GM19468 (cell line): Measurements from ENCODE around the gene ERF.

ENCODE experiments used
- ATAC-seq: cut with Tn5 transposase; IDR thresholded peaks from one replicate; pipeline ENCODE4 v1.9.1; 2021; ENCODE audit warnings: mild to moderate bottlenecking, moderate library complexity, moderate number of reproducible peaks; ENCODE audit not compliant: unreplicated experiment; ENCODE audit errors: extremely low read depth

ERF gene

DNA sequence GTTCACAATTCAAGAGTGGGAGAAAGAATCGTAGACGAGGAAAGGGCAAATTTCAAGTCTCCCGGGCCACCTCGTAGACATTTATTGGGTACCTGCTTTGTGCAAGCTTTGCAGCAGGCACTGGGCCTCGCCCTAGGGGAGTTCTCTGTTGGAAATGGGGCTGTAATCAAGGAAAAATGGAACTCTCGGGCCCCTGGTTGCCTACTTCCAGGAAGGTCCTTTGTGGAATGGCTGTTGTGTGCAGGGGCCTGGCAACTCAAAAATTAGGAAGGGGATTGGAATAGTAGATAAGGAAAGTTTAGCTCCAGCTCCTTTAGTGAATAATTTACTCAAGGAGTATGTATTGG is 34.2 kb downstream of the ERF start:
- no peak for ATAC-seq

DNA sequence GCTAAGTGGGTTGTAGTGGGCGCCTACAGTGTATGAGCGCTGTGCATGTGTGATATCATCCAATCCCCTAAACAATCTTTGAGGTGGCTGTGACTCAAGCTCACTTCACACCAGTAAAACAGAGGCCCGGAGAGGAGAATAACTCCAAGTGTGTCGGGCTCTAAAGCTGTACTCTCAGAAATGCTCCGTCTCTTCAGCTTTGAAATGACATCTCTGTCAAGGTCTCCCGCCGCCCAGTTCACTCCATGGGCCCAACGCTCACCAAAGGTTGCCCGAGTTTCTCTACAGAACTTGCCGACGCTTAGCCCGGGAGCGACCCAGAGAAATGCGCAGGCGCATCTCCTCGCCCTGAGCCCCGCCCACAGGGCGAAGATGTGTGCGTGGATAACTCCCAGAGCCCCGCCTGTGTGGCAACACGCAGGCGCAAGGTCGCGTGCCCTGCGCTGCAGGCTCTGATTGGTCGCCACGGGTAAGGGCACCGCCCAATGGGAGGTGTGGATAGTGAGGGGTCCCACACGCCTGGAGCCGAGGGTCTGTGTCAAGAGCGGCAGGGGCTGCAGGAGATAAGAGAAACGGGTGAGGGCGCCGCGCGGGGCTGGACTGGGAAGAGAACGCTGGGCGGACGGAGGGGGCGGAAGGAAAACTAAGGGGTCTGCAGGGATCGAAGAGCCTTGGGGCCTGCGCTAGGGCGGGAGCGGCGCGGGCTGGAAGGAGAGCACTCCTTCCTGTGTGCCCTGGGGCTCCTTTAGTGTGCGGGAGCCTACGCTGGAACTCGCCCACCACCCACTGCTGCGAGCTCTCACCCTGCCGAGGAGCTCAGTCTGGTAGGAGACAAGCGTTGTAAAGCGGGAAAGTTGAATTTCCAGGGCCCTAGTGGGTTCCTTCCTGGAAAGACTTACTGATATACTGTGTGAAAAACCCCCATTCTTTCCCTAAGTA is 34.8 kb downstream of the ERF start, which contains the start of gene ZNF526:
Gene ZNF526, plus strand, starts transcription at position 501 of the 939 bp plus-strand sequence. CDS start 4,092 bp downstream, outside the sequence.
- ATAC-seq, result peak; percentile 88

DNA sequence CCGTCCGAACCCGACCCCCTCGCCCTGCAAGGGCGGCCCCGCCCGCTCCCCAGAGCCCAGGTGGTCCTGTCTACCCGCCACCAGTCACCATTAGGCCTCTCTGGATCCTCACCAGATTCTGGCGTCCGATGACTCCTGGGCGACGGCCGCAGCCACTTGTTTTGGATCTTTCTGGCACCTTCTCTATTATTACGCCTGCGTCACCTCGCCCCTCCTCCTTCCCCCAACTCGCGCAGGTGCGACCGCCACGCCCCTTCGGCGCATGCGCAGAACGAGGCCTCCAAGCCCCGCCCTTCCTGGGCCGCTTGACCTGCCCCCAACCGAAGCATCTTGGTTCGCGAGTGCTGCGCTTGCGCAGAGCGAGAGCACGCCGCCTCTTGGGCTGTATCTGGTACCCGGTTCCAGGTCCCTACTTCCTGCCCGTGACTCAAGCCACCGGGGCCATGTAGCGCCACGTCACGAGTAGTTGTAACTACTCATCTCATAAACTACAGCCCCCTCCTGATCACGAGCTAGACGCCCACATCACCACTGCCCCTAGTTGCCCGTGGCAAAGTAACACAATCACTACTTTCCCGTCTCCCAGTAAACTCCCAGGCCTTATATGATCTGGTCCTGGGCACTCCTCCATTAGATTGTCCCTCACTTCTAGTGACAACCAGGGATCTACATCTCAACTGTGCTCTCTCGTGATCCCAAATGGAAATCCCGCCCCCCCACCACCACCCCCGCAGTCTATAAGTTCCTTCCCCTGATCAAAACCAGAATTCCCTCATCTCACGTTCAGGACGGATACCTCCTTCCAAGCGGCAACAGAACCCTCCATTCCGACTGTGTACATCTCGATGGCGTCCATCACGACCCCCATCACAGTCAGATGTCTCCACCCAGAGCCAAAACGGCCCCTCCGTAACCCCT is 37.1 kb downstream of the ERF start, which contains the start of gene DEDD2:
Gene DEDD2, minus strand, starts transcription at position 158 of the 918 bp plus-strand sequence. CDS start 670 bp downstream, outside the sequence.
- ATAC-seq, result peak; percentile 52

DNA sequence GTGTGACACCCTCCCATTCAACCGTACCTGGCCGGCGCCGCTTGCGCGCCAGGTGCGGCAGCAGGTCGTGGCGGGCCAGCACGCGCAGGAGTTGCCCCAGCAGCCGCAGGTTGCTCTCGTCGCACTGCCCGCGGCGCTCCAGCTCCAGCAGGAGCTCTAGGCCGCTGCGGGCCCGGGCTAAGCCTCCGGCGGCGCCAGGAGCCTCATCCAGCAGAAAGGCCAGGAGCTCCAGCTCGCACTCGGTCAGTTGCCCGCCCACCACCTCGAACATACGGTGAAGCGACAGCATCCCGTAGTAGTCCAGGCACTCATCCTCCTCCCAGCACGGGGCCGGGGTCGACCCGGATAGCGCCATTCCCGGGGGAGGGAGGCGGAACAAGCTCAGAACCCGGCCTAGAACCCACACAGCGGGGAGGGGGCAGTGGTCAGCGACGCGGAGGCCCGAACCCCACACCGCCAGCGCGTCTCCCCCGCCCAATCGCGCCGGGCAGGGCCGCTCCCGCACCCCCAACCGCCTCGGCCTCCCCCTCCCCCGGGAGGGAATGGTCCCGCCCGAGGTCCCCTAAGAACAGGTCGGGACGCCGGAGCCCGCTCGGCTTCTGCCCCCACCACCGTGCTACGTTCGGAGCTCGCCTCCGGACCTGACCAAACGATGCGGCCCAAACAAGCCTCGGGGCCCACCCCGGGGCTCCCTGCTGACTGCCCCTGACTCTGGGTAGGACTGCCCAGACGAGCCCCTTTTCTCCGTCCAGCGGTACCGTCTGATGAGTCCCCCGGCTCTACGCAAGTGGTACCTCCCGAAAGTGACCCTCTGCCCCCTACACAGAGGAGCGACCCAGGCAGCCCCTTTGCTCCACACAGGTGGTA is 38.0 kb downstream of the ERF start:
- ATAC-seq, result no peak

DNA sequence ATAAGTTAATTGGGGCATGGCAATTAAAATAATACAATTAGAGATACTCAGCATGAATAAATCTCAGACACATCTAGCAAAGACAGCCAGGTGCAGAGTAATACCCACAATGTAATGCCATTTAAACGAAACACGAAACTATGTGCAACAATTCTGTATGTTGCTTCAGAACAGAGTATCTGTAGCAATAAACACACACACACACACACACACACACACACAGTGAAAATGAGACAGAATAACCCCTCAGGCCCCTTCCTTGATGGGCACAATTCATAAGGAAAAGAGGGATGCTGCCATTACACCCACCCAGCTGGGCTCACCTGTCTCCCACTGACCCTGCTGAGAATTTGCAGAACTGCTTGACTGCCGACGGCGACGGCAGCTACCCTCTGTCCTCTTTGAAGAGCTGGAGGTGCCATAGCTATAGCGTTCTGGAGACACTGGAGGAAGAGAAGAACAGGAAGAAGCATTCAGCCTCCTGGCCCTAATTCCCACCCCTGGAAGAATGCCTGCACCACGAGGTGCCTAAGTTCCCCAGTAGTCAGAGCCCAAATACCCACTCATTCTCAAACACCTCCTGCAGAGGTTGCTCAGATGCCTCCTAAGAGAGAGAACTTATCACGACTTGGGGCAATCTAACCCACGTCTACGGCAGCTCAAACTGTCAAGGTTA is 40.0 kb downstream of the ERF start:
- ATAC-seq, result no peak

DNA sequence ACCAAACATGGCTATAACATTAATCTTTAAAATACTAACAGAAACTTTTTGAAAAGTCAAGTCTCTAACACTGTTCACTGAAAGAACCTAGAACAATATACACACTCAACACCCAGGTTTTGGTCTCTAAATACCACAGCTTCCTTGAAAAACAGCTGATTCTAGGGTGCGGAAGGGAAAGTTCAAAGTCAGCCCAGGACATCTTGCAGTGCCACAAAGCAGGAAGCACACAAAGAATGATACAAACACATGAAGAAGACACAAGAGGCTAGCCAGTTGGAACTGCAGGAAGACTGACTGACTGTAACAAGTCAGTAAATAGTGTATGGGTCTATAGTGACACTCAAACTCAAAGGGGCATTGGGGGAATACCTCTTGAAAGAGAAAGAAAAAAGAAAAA is 42.0 kb downstream of the ERF start:
- ATAC-seq, result no peak

DNA sequence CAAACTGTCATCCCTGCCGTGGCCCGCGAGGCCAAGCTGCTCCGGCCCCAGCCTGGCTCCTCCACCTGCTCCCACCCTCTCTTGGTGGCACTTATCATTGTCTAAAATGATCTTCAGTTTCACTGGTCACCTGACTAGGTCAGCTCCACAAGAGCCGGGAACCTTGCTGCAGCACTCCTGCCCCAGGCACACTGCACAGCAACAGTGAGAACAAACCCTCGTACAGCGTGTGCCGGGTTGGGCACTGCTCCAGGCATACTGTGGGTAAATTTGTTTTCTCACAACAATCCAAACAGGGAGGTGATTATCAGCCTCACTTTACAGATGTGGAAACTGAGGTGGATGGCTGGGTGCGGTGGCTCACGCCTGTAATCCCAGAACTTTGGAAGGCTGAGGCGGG is 46.3 kb downstream of the ERF start:
- ATAC-seq, result no peak

DNA sequence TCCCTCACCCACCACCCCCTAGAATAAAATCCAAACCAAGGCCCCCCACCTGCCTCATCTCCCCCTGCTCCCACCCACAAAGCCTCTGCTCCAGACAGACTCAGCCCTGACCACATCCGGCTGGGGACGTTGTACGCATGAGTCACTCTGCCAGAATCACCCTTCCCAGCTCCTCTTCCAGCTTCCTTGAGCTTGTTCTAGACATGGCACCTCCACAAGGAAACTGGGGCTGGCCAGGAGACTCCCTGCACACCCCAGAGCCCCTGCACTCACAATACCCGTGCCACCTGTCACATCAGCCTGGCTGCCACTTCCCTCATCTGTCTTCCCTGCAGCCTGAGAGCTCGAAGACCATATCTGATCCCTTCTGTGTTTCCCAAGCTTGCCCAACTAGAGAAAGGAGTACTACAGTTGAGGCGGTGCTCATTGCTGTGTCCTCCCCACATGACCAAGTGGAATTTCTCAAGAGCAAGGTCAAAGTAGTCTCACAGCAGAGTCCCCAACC is 47.1 kb downstream of the ERF start:
- no peak for ATAC-seq

DNA sequence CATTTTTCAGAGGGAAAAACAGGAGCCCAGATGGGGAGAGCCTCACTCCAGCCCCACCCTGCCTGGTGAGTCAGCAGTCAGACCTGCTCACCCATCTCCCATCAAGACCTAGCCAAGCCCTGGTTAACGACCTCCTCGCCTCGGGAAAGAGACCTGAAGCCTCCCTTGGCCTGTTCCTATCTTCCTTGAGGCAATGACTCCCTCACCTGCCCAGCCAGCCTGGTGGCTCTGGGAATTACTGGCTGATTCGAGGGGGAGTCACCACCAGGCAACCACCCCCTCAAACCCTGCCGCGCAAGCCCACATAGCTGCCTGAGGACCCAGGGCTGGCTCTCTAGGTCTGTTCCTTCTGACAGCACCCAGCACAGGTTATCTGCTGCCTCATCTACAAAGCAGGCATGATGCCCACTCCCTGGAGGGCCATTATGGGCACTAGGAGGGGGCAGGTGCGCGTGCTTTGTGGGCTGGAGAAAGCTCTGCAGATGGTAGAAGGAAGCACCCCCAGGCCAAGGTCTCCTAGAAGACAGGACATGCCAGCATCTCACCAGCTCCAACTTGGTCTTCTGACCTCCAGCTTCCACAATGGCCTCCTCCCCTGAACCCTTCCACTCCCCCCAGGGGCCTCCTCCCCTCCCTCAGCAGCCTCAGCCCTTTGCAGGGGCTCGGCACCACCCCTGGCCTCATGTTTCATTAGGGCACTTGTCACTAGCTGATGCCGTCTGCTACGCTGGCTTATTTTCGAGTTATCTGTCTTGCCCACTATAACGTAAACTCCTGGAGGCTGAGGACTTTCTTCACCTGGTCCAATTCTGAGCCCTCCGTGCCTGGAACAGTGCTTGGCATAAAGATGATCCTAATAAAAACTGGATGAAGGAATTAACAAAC is 47.8 kb downstream of the ERF start:
- ATAC-seq, result no peak

DNA sequence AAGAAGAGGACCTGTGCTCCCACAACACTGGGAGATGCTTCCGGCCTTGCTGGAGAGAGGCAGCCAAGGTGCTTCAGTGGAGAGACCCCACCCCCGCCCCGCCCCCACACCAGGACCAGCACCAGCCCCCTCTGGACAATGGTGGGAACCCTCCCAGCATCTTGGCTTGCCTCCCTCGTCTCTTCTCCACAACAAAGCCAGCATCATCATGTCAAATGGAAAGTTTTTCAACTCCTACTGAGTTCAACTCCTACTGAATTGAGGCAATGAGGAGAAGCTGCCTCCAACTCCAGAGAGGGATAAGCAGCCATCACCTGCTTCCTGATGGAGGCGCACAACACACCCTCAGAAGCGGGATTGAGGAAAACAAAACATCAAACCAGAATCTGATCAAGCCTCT is 50.3 kb downstream of the ERF start:
- no peak for ATAC-seq

DNA sequence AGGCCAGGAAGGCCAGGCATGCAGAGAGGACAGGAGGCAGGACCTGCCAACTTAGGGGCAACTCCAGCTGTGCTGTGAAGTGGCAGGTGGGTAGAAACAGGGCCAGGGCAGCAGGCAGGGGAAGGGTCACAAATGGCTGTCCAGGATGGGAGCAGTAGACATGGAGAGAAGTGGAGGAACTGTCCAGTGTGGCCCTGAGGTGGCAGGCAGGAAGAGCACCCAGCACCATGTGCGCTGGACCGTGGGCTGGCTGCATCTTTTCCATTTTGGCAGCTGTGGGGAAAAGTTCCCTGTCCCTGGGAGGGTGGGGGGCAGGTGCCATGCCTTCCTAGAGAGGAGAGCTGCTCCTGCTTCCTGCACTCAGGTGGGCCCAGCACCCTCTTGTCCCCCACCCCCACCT is 51.2 kb downstream of the ERF start:
- no peak for ATAC-seq

DNA sequence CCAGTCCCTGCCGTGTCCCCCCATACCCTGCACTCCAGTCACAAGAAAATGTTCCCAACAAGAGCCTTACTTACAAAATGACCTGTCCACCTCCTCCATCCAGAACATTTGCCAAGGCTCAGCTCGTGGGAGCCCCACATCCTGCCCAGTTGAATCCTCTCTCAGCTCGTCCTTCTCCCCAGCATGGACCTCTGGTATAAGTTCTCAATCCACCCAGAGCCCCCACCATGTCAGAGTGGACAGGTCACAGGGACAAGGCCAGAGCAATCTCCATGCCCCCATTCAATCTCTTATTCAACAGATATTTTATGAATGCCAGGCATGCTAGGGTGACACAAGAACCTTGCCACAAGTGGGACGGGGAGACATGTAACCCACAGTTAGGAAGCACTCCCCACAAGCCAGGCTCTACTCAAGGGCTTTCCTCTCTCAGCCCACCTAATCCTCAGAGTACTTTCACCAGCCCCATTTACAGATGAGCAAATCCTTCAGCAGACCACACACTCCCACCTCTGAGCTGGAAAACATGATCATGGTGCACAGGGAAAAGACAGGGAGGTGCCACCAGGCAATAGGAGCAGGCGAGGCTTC is 52.5 kb downstream of the ERF start:
- ATAC-seq, result no peak

DNA sequence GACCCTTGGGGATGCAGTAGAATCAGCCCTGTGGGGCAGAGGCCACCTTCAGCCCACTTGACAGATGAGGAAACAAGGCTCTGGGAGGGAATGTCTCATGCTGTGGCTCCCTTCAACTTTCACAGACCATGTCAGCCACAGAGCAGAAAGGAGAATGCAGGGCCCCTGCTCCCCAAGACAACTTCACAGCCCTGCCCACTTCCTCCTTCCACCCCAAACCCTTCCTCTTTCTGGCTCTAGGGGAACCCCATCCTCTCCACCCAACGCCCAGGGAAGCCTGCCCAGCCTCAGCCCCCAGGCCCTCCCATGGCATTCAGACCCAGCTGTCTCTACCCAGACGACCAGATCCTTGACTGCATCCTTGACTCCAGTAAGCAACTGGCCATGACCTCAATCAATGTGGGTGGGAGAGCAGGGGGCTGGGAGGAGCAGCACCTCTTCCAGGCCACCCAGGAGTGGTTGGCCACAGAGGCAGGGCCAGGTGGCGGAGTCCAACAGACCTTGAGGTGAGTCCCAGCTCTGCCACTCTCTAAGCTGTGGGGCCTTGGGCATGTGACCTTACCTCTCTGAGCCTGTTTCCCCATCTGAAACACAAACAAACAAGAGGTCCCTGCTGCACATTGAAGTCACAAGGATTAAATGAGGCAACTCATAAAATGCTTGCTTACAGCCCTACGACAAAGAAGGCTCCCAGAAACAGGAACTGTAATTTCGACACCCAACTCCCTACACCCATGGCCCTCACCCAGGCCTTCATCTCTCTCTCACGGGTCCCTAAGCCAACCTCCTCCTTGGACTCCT is 53.2 kb downstream of the ERF start:
- no peak for ATAC-seq

DNA sequence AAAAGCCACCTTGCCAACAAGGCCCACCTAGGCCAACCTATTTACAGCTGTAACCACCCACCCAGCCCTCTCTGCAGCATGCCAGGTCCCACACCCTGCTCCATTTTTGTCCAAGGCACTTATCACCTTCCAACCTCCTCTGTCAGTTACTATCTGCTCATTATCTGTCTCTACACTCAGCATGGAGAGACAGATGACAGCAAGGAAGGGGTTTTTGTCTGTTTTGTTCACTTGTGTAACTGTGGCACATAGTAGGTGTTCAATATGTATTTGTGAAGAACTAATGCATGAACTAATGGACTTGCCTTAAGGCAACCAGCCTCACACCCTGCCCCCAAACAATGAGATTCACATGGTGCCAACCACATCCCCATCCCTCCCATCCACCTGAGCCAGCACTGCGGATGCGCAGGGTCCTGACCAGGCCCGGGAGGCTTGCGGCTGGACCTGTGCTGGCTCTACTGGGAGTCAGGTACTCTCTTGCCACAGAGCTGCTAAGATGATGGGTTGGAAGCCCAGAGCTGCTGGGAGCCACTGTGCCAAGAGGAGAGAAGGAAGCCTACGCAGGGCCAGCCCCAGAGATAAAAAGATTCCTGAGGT is 54.7 kb downstream of the ERF start:
- ATAC-seq, result no peak

DNA sequence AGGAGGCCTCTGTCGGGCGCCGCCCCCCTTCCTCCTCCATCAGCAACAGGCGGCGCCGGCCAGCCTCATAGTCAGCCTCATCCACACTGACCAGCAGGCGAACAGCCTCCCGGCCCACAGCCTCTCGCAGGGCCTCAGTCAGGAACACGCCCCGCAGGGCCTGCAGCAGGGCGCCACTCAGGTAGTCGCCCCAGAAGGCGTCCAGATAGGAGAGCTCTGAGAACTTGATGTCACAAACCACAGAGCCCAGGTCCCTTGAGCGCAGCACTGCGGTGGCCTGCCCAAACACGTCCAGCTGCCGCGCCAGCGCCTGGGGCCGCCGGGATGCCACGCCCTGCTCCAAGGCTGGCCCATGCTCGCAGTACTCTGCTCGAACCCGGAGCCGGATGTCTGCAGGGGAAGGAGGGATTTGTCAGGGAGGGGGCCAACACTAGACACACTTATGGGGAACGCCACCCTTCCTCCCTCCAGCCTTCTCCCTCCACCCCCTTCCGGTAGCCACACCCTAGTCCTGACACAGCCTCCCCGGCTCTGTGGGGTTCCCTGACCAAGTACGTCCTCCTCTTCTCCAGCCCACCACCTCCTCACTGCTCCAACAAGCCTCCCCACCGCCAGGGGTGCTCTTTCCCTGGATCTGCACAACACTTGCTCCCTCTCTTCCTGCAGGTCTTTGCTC is 55.4 kb downstream of the ERF start:
- ATAC-seq, result peak; percentile 36
